Suprapubic skin (tissue), 3 donors: ENCODE data around the gene ARHGEF7.
"Not testable (repeated sequence)": the region's sequence is repeated elsewhere in the genome, so short reads cannot be mapped to it uniquely, and the experiment has no call there.

Experiments
- CTCF ChIP-seq, 2 donors: fragments of 200-600 bp in 1 of 2; fragments of 450-650 bp in 1 of 2; sonication (generic) in 1 of 2; IDR thresholded peaks; one replicate each; pipeline ENCODE4 v1.5.1; 2016 to 2019; ENCODE audit warnings: antibody characterized with exemption in 2 of 2, mild to moderate bottlenecking in 1 of 2, moderate library complexity in 1 of 2
- POLR2A ChIP-seq, 2 donors: fragments of 450-650 bp; IDR thresholded peaks; one replicate each; pipeline ENCODE4 v1.6.1; 2017; ENCODE audit warnings: antibody characterized with exemption in 2 of 2, mild to moderate bottlenecking in 2 of 2, moderate library complexity in 2 of 2

DNA sequence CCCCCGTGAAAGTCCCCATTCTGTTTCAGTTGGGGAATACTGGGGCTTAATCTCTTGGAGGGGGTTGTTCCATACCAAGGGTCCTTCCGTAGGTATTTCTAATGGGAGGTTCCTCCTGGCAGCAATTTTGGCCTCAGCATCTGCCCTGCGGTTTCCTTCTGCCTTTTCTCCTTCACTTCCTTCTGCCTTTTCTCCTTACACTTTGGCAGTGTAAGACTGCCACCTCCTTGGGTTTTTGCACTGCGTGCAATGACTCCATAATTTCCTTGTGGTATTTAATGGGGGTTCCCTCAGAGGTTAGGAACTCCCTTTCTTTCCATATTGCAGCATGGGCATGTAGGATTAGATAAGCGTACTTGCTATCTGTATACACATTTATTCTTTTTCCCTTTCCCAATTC, 78.1 kb downstream of the ARHGEF7 start:
- not testable (repeated sequence) for TF ChIP-seq CTCF, POLR2A (IDR thresholded peaks at IDR 0.05)
